GM23338 (cell line): ENCODE measurements around the gene TTC9C. TPM values are rescaled to one million over a fixed set of nuclear protein-coding genes. Genes with fewer than 3 reads are reported as not detected.

Experiments
- ATAC-seq: fragments of 200-7000 bp; cut with Tn5 transposase; 3 replicates; pipeline ENCODE4 v1.9.1; 2020
- DNase-seq: peaks from one replicate; pipeline ENCODE4 v3.0.0-alpha.2; 2015; ENCODE audit warnings: low spot score
- H2AFZ ChIP-seq: fragments of 200-600 bp; sonication (generic); 2 replicates; pipeline ENCODE4 v1.8.0; 2016; ENCODE audit warnings: antibody characterized with exemption, mild to moderate bottlenecking, moderate library complexity
- H3F3A ChIP-seq: fragments of 200-600 bp; sonication (generic); replicated peaks from 2 replicates; pipeline ENCODE4 v1.8.0; 2017; ENCODE audit warnings: antibody characterized with exemption, mixed run types, low read depth
- H3K27ac ChIP-seq: fragments of 200-600 bp; sonication (generic); 2 replicates; pipeline ENCODE4 v1.6.1; 2016; ENCODE audit warnings: low read depth
- H3K27me3 ChIP-seq: fragments of 200-600 bp; sonication (generic); 2 replicates; pipeline ENCODE4 v1.8.0; 2016; ENCODE audit warnings: mild to moderate bottlenecking, mixed run types, moderate library complexity; ENCODE audit not compliant: insufficient read depth
- H3K36me3 ChIP-seq: fragments of 200-600 bp; sonication (generic); 2 replicates; pipeline ENCODE4 v1.8.0; 2016; ENCODE audit warnings: mild to moderate bottlenecking; ENCODE audit not compliant: insufficient read depth
- H3K4me1 ChIP-seq: fragments of 200-600 bp; sonication (generic); 2 replicates; pipeline ENCODE4 v1.8.0; 2016; ENCODE audit warnings: mild to moderate bottlenecking, moderate library complexity; ENCODE audit not compliant: insufficient read depth
- H3K4me2 ChIP-seq: fragments of 200-600 bp; sonication (generic); 2 replicates; pipeline ENCODE4 v1.7.1; 2017; ENCODE audit warnings: mixed run types
- H3K4me3 ChIP-seq: fragments of 200-600 bp; sonication (generic); 2 replicates; pipeline ENCODE4 v1.6.1; 2016; ENCODE audit warnings: mixed run types
- H3K79me2 ChIP-seq: fragments of 200-600 bp; sonication (generic); replicated peaks from 2 replicates; pipeline ENCODE4 v1.8.0; 2017; ENCODE audit warnings: mild to moderate bottlenecking; ENCODE audit not compliant: insufficient read depth
- H3K9me2 ChIP-seq: fragments of 200-600 bp; sonication (generic); 2 replicates; pipeline ENCODE4 v1.8.0; 2017; ENCODE audit not compliant: insufficient read depth
- H4K20me1 ChIP-seq: fragments of 200-600 bp; sonication (generic); replicated peaks from 2 replicates; pipeline ENCODE4 v1.8.0; 2017; ENCODE audit warnings: mild to moderate bottlenecking; ENCODE audit not compliant: insufficient read depth
- H3K27ac Mint-ChIP-seq: 2 replicates; pipeline ENCODE4 v1.8.0; 2020; ENCODE audit warnings: inconsistent platforms, mild to moderate bottlenecking, moderate library complexity, mixed read lengths
- H3K27me3 Mint-ChIP-seq: 3 replicates; pipeline ENCODE4 v1.8.0; 2022; ENCODE audit warnings: low read depth, mild to moderate bottlenecking, moderate library complexity, mixed read lengths, inconsistent platforms; ENCODE audit not compliant: insufficient read depth, poor library complexity
- H3K36me3 Mint-ChIP-seq: 3 replicates; pipeline ENCODE4 v1.8.0; 2021; ENCODE audit warnings: low read depth, mild to moderate bottlenecking, inconsistent platforms, moderate library complexity, mixed read lengths
- H3K4me1 Mint-ChIP-seq: 3 replicates; pipeline ENCODE4 v1.8.0; 2020; ENCODE audit warnings: mild to moderate bottlenecking, inconsistent platforms, mixed read lengths
- H3K4me3 Mint-ChIP-seq: 3 replicates; pipeline ENCODE4 v1.8.0; 2021; ENCODE audit warnings: moderate library complexity, mild to moderate bottlenecking, inconsistent platforms, mixed read lengths
- H3K9me3 Mint-ChIP-seq: 3 replicates; pipeline ENCODE4 v1.8.0; 2020; ENCODE audit warnings: moderate library complexity, mild to moderate bottlenecking, inconsistent platforms, mixed read lengths
- ETS1 ChIP-seq: IDR thresholded peaks from 2 replicates; pipeline ENCODE4 v1.6.1; 2016; ENCODE audit warnings: antibody characterized with exemption
- EZH2phosphoT487 ChIP-seq: fragments of 200-600 bp; sonication (generic); IDR thresholded peaks from one replicate; pipeline ENCODE4 v1.8.1; 2018; ENCODE audit warnings: antibody characterized with exemption; ENCODE audit not compliant: unreplicated experiment
- JUNB ChIP-seq: IDR thresholded peaks from one replicate; pipeline ENCODE4 v1.6.1; 2016; ENCODE audit warnings: antibody characterized with exemption; ENCODE audit not compliant: unreplicated experiment
- POLR2AphosphoS5 ChIP-seq: IDR thresholded peaks from 2 replicates; pipeline ENCODE4 v1.6.1; 2016; ENCODE audit warnings: antibody characterized with exemption, low read depth
- ZNF114 ChIP-seq: fragments of 250-450 bp; sonication (Bioruptor Pico); IDR thresholded peaks from 2 replicates; pipeline ENCODE4 v1.5.0; 2020; ENCODE audit warnings: mild to moderate bottlenecking, moderate library complexity
- ZNF331 ChIP-seq: fragments of 250-450 bp; sonication (Bioruptor Pico); IDR thresholded peaks from 2 replicates; pipeline ENCODE4 v1.5.0; 2020; ENCODE audit warnings: low read depth, mild to moderate bottlenecking, moderate library complexity
- ZNF462 ChIP-seq: fragments of 250-450 bp; sonication (Bioruptor Pico); IDR thresholded peaks from 2 replicates; pipeline ENCODE4 v1.5.0; 2020; ENCODE audit warnings: mild to moderate bottlenecking, moderate library complexity
- long read RNA-seq: library from polyadenylated mRNA; unstranded; transcript quantifications from one replicate; pipeline ENCODE4 v2.0.0, GENCODE V29; 2020; ENCODE audit not compliant: unreplicated experiment
- polyA plus RNA-seq: library from polyadenylated mRNA; unstranded; fragments of >200 nt; fragmentation: Nextera tagmentation; extraction: Ambion mirVana; gene quantifications from 2 replicates; pipeline ENCODE4 v1.2.1, GENCODE V29; 2016
- total RNA-seq: library from RNA; depleted of rRNA; stranded (reverse); fragments of >200 nt; shearing (Covaris generic); gene quantifications from 2 replicates; pipeline ENCODE4 v1.2.3, GENCODE V29; 2014; rRNA removed

Gene TTC9C
- total RNA-seq = 27.5 and 51.4 TPM in 2 replicates
- 42.0 and 42.6 TPM in 2 replicates for polyA plus RNA-seq
- long read RNA-seq, partial matches to known transcripts = 0 of 7 reads
- long read RNA-seq, other reads (novel, unspliced or antisense) = 4 of 7 reads

- Histone ChIP-seq H4K20me1 (peaks cover 31% of the 10 kb centered on the region), H3K9me2 (no peaks in the 10 kb centered on the region), H3K27me3 (no peaks in the 10 kb centered on the region), H3K4me3 (peak within 1 kb of the TSS; percentile 59), H3K27ac (peak within 1 kb of the TSS; percentile 97), H3K79me2 (peaks cover 68% of the 10 kb centered on the region), H3K4me1 (peaks cover 24% of the 10 kb centered on the region), H3K4me2 (peak within 1 kb of the TSS; percentile 98), H2AFZ (peak within 1 kb of the TSS; percentile 33; the same call in 1 of the 2 replicates), H3F3A (peaks cover 35% of the 10 kb centered on the region), H3K36me3 (peaks cover 15% of the 10 kb centered on the region)
- TF ChIP-seq JUNB = no peak
- peak; percentile 76 for TF ChIP-seq POLR2AphosphoS5
- TF ChIP-seq ETS1 = peak; percentile 67; the same call in 1 of the 2 replicates
- H3K27me3 Mint-ChIP-seq = peaks cover 14% of the 10 kb centered on the region
- peaks cover 35% of the 10 kb centered on the region for H3K36me3 Mint-ChIP-seq
- ATAC-seq (peak; percentile 58), DNase-seq (peak; percentile 94)
- H3K9me3 Mint-ChIP-seq = no peaks in the 10 kb centered on the region; the same call in 2 of the 3 replicates
- peak within 1 kb of the TSS; percentile 98 for H3K4me3 Mint-ChIP-seq
- H3K27ac Mint-ChIP-seq = peak within 1 kb of the TSS; percentile 99
- H3K4me1 Mint-ChIP-seq = peaks cover 21% of the 10 kb centered on the region
Observed at GRCh38 chr11:62728171-62728988, at the start of gene TTC9C. TSS of gene TTC9C (plus strand) at chr11:62728486. CDS start at chr11:62728849, 363 bp downstream.

GRCh38 chr11:62678770-62679696 is 49.3 kb upstream of the TTC9C start, which contains the start of gene UBXN1:
TSS of gene UBXN1 (minus strand) at chr11:62679073. CDS start at chr11:62678923, 150 bp downstream.
- H3K36me3 Mint-ChIP-seq = peaks cover 34% of the 10 kb centered on the region
- H3K27ac Mint-ChIP-seq = peak within 1 kb of the TSS; percentile 95
- no peaks in the 10 kb centered on the region for H3K9me3 Mint-ChIP-seq
- peaks cover 7% of the 10 kb centered on the region for H3K27me3 Mint-ChIP-seq
- ATAC-seq (peak; percentile 89), DNase-seq (peak; percentile 92)
- Histone ChIP-seq H3K9me2 (no peaks in the 10 kb centered on the region), H3F3A (peaks cover 22% of the 10 kb centered on the region), H3K36me3 (no peaks in the 10 kb centered on the region), H3K4me3 (peak within 1 kb of the TSS; percentile 99), H3K27me3 (no peaks in the 10 kb centered on the region), H3K79me2 (peaks cover 17% of the 10 kb centered on the region), H4K20me1 (no peaks in the 10 kb centered on the region), H3K4me1 (peaks cover 11% of the 10 kb centered on the region), H3K4me2 (peak within 1 kb of the TSS; percentile 98), H3K27ac (peak within 1 kb of the TSS; percentile 69), H2AFZ (peak within 1 kb of the TSS; percentile 87)
- peaks cover 20% of the 10 kb centered on the region for H3K4me1 Mint-ChIP-seq
- H3K4me3 Mint-ChIP-seq = peak within 1 kb of the TSS; percentile 80
- TF ChIP-seq ZNF114 (CRISPR knock-in tag) = no peak
- TF ChIP-seq POLR2AphosphoS5 = peak; percentile 77
- no peak for TF ChIP-seq JUNB
- no peak for TF ChIP-seq ZNF331 (CRISPR knock-in tag)
- no peak for TF ChIP-seq ZNF462
- TF ChIP-seq ETS1 = peak; percentile 83; the same call in 1 of the 2 replicates
- TF ChIP-seq EZH2phosphoT487 = no peak
